Suprapubic skin (tissue), 3 donors: ENCODE data around the gene OR5C1.

ENCODE experiments used
- EP300 ChIP-seq: sonication (generic); formaldehyde crosslinking; IDR thresholded peaks from one replicate; pipeline ENCODE4 v1.6.1; 2017; ENCODE audit warnings: antibody characterized with exemption
- POLR2A ChIP-seq, 2 donors: fragments of 450-650 bp; IDR thresholded peaks; one replicate each; pipeline ENCODE4 v1.6.1; 2017; ENCODE audit warnings: antibody characterized with exemption in 2 of 2, mild to moderate bottlenecking in 2 of 2, moderate library complexity in 2 of 2
- TF ChIP-seq, protein P1 (sequence below), 2 donors: fragments of 200-600 bp in 1 of 2; fragments of 450-650 bp in 1 of 2; sonication (generic) in 1 of 2; IDR thresholded peaks; one replicate each; pipeline ENCODE4 v1.5.1; 2016 to 2019; ENCODE audit warnings: antibody characterized with exemption in 2 of 2, mild to moderate bottlenecking in 1 of 2, moderate library complexity in 1 of 2

DNA sequence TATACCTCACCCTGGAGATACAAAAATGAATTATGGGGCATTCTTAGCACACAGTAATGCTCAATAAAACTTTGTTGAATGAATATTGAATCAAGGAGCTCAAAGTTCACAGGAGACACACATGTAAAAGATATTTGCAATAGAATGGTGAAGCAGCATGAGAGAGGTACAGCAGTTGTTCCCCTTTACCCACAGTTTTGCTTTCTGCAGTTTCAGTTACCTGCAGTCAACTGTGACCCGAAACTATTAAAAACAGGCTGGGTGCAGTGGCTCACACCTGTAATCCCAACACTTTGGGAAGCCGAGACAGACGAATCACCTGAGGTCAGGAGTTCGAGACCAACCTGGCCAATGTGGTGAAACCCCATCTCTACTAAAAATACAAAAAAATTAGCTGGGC is 2.4 kb upstream of the OR5C1 start:
- TF ChIP-seq, protein P1, sequence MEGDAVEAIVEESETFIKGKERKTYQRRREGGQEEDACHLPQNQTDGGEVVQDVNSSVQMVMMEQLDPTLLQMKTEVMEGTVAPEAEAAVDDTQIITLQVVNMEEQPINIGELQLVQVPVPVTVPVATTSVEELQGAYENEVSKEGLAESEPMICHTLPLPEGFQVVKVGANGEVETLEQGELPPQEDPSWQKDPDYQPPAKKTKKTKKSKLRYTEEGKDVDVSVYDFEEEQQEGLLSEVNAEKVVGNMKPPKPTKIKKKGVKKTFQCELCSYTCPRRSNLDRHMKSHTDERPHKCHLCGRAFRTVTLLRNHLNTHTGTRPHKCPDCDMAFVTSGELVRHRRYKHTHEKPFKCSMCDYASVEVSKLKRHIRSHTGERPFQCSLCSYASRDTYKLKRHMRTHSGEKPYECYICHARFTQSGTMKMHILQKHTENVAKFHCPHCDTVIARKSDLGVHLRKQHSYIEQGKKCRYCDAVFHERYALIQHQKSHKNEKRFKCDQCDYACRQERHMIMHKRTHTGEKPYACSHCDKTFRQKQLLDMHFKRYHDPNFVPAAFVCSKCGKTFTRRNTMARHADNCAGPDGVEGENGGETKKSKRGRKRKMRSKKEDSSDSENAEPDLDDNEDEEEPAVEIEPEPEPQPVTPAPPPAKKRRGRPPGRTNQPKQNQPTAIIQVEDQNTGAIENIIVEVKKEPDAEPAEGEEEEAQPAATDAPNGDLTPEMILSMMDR (IDR thresholded peaks at IDR 0.05) = no peak
- TF ChIP-seq POLR2A (IDR thresholded peaks at IDR 0.05) = no peak
- TF ChIP-seq EP300 = no peak
